GM23338 (cell line): ENCODE measurements around the gene AFTPH. TPM values are rescaled to one million over a fixed set of nuclear protein-coding genes. Genes with fewer than 3 reads are reported as not detected.

Source experiments
- ATAC-seq: fragments of 200-7000 bp; cut with Tn5 transposase; 3 replicates; pipeline ENCODE4 v1.9.1; 2020
- DNase-seq: peaks from one replicate; pipeline ENCODE4 v3.0.0-alpha.2; 2015; ENCODE audit warnings: low spot score
- H2AFZ ChIP-seq: fragments of 200-600 bp; sonication (generic); 2 replicates; pipeline ENCODE4 v1.8.0; 2016; ENCODE audit warnings: antibody characterized with exemption, mild to moderate bottlenecking, moderate library complexity
- H3F3A ChIP-seq: fragments of 200-600 bp; sonication (generic); replicated peaks from 2 replicates; pipeline ENCODE4 v1.8.0; 2017; ENCODE audit warnings: antibody characterized with exemption, mixed run types, low read depth
- H3K27ac ChIP-seq: fragments of 200-600 bp; sonication (generic); 2 replicates; pipeline ENCODE4 v1.6.1; 2016; ENCODE audit warnings: low read depth
- H3K27me3 ChIP-seq: fragments of 200-600 bp; sonication (generic); 2 replicates; pipeline ENCODE4 v1.8.0; 2016; ENCODE audit warnings: mild to moderate bottlenecking, mixed run types, moderate library complexity; ENCODE audit not compliant: insufficient read depth
- H3K36me3 ChIP-seq: fragments of 200-600 bp; sonication (generic); 2 replicates; pipeline ENCODE4 v1.8.0; 2016; ENCODE audit warnings: mild to moderate bottlenecking; ENCODE audit not compliant: insufficient read depth
- H3K4me1 ChIP-seq: fragments of 200-600 bp; sonication (generic); 2 replicates; pipeline ENCODE4 v1.8.0; 2016; ENCODE audit warnings: mild to moderate bottlenecking, moderate library complexity; ENCODE audit not compliant: insufficient read depth
- H3K4me2 ChIP-seq: fragments of 200-600 bp; sonication (generic); 2 replicates; pipeline ENCODE4 v1.7.1; 2017; ENCODE audit warnings: mixed run types
- H3K4me3 ChIP-seq: fragments of 200-600 bp; sonication (generic); 2 replicates; pipeline ENCODE4 v1.6.1; 2016; ENCODE audit warnings: mixed run types
- H3K79me2 ChIP-seq: fragments of 200-600 bp; sonication (generic); replicated peaks from 2 replicates; pipeline ENCODE4 v1.8.0; 2017; ENCODE audit warnings: mild to moderate bottlenecking; ENCODE audit not compliant: insufficient read depth
- H3K9me2 ChIP-seq: fragments of 200-600 bp; sonication (generic); 2 replicates; pipeline ENCODE4 v1.8.0; 2017; ENCODE audit not compliant: insufficient read depth
- H4K20me1 ChIP-seq: fragments of 200-600 bp; sonication (generic); replicated peaks from 2 replicates; pipeline ENCODE4 v1.8.0; 2017; ENCODE audit warnings: mild to moderate bottlenecking; ENCODE audit not compliant: insufficient read depth
- H3K27ac Mint-ChIP-seq: 2 replicates; pipeline ENCODE4 v1.8.0; 2020; ENCODE audit warnings: inconsistent platforms, mild to moderate bottlenecking, moderate library complexity, mixed read lengths
- H3K27me3 Mint-ChIP-seq: 3 replicates; pipeline ENCODE4 v1.8.0; 2022; ENCODE audit warnings: low read depth, mild to moderate bottlenecking, moderate library complexity, mixed read lengths, inconsistent platforms; ENCODE audit not compliant: insufficient read depth, poor library complexity
- H3K36me3 Mint-ChIP-seq: 3 replicates; pipeline ENCODE4 v1.8.0; 2021; ENCODE audit warnings: low read depth, mild to moderate bottlenecking, inconsistent platforms, moderate library complexity, mixed read lengths
- H3K4me1 Mint-ChIP-seq: 3 replicates; pipeline ENCODE4 v1.8.0; 2020; ENCODE audit warnings: mild to moderate bottlenecking, inconsistent platforms, mixed read lengths
- H3K4me3 Mint-ChIP-seq: 3 replicates; pipeline ENCODE4 v1.8.0; 2021; ENCODE audit warnings: moderate library complexity, mild to moderate bottlenecking, inconsistent platforms, mixed read lengths
- H3K9me3 Mint-ChIP-seq: 3 replicates; pipeline ENCODE4 v1.8.0; 2020; ENCODE audit warnings: moderate library complexity, mild to moderate bottlenecking, inconsistent platforms, mixed read lengths
- CREB1 ChIP-seq: fragments of 250-450 bp; sonication (Bioruptor Pico); IDR thresholded peaks from 2 replicates; pipeline ENCODE4 v1.5.0; 2020; ENCODE audit warnings: low read depth, mild to moderate bottlenecking, moderate library complexity
- EZH2 ChIP-seq: fragments of 200-600 bp; sonication (generic); IDR thresholded peaks from one replicate; pipeline ENCODE4 v1.8.0; 2017; ENCODE audit warnings: antibody characterized with exemption, mild to moderate bottlenecking, low read depth; ENCODE audit not compliant: unreplicated experiment
- EZH2phosphoT487 ChIP-seq: fragments of 200-600 bp; sonication (generic); IDR thresholded peaks from one replicate; pipeline ENCODE4 v1.8.1; 2018; ENCODE audit warnings: antibody characterized with exemption; ENCODE audit not compliant: unreplicated experiment
- POLR2AphosphoS5 ChIP-seq: IDR thresholded peaks from 2 replicates; pipeline ENCODE4 v1.6.1; 2016; ENCODE audit warnings: antibody characterized with exemption, low read depth
- REST ChIP-seq: IDR thresholded peaks from one replicate; pipeline ENCODE4 v1.6.1; 2018; ENCODE audit warnings: antibody characterized with exemption; ENCODE audit not compliant: unreplicated experiment
- ZNF331 ChIP-seq: fragments of 250-450 bp; sonication (Bioruptor Pico); IDR thresholded peaks from 2 replicates; pipeline ENCODE4 v1.5.0; 2020; ENCODE audit warnings: low read depth, mild to moderate bottlenecking, moderate library complexity
- polyA plus RNA-seq: library from polyadenylated mRNA; unstranded; fragments of >200 nt; fragmentation: Nextera tagmentation; extraction: Ambion mirVana; gene quantifications from 2 replicates; pipeline ENCODE4 v1.2.1, GENCODE V29; 2016
- total RNA-seq: library from RNA; depleted of rRNA; stranded (reverse); fragments of >200 nt; shearing (Covaris generic); gene quantifications from 2 replicates; pipeline ENCODE4 v1.2.3, GENCODE V29; 2014

The AFTPH gene
- total and polyA plus RNA-seq, 2 experiments from 2014 or later, result 14.9 to 20.6 TPM

GRCh38 chr2:64567473-64567872 is 43.3 kb downstream of the AFTPH start:
- peaks cover 11% of the 10 kb centered on the region for H3K4me1 Mint-ChIP-seq
- no peak for DNase-seq

GRCh38 chr2:64568836-64569235 is 44.7 kb downstream of the AFTPH start:
- Histone ChIP-seq H2AFZ (no peak overlapping the region), H3K36me3 (no peaks in the 10 kb centered on the region), H3K27ac (no peak overlapping the region), H3K9me2 (no peaks in the 10 kb centered on the region), H3K27me3 (no peaks in the 10 kb centered on the region), H3K4me3 (no peak overlapping the region), H4K20me1 (no peaks in the 10 kb centered on the region), H3K4me1 (no peaks in the 10 kb centered on the region), H3K4me2 (no peak overlapping the region), H3K79me2 (no peaks in the 10 kb centered on the region), H3F3A (no peaks in the 10 kb centered on the region)
- no peak overlapping the region for H3K27ac Mint-ChIP-seq
- H3K4me3 Mint-ChIP-seq, result no peak overlapping the region
- TF ChIP-seq POLR2AphosphoS5, result no peak
- H3K27me3 Mint-ChIP-seq, result peaks cover 2% of the 10 kb centered on the region
- H3K9me3 Mint-ChIP-seq, result no peaks in the 10 kb centered on the region
- peaks cover 2% of the 10 kb centered on the region; the same call in 1 of the 3 replicates for H3K36me3 Mint-ChIP-seq
- DNase-seq (peak; percentile 11), ATAC-seq (no peak)
- H3K4me1 Mint-ChIP-seq, result peaks cover 6% of the 10 kb centered on the region; the same call in 2 of the 3 replicates

More at GRCh38 chr2:64567473-64567872, 43.3 kb downstream of the AFTPH start:
- no peak overlapping the region for H3K4me2 ChIP-seq
- Mint-ChIP-seq H3K27me3 (peaks cover 2% of the 10 kb centered on the region), H3K27ac (0 out of 2 replicates have a peak overlapping the region, but pooled peaks have one; percentile 23), H3K36me3 (no peaks in the 10 kb centered on the region; the same call in 2 of the 3 replicates), H3K9me3 (no peaks in the 10 kb centered on the region), H3K4me3 (no peak overlapping the region)
- no peak overlapping the region for H3K27ac ChIP-seq
- no peaks in the 10 kb centered on the region for H3K9me2 ChIP-seq
- H3K4me1 ChIP-seq, result no peaks in the 10 kb centered on the region
- H3K36me3 ChIP-seq, result no peaks in the 10 kb centered on the region
- no peak for ATAC-seq
- H3F3A ChIP-seq, result no peaks in the 10 kb centered on the region
- no peak for TF ChIP-seq EZH2phosphoT487
- TF ChIP-seq REST, result no peak
- H4K20me1 ChIP-seq, result no peaks in the 10 kb centered on the region
- no peak overlapping the region for H3K4me3 ChIP-seq
- H3K27me3 ChIP-seq, result no peaks in the 10 kb centered on the region
- H3K79me2 ChIP-seq, result 0 out of 2 replicates have a peak, but pooled peaks cover 4% of the 10 kb centered on the region
- no peak overlapping the region for H2AFZ ChIP-seq

GRCh38 chr2:64574871-64575270 is 50.7 kb downstream of the AFTPH start:
- no peaks in the 10 kb centered on the region for H3F3A ChIP-seq
- no peaks in the 10 kb centered on the region for H3K27me3 ChIP-seq
- no peaks in the 10 kb centered on the region for H3K79me2 ChIP-seq
- TF ChIP-seq CREB1, result no peak
- no peak for TF ChIP-seq EZH2phosphoT487
- no peak for TF ChIP-seq EZH2
- no peak for TF ChIP-seq ZNF331
- Mint-ChIP-seq H3K9me3 (no peaks in the 10 kb centered on the region), H3K36me3 (peaks cover 15% of the 10 kb centered on the region; the same call in 1 of the 3 replicates), H3K27me3 (no peaks in the 10 kb centered on the region), H3K4me1 (no peaks in the 10 kb centered on the region), H3K4me3 (no peak overlapping the region), H3K27ac (no peak overlapping the region)
- H3K27ac ChIP-seq, result no peak overlapping the region
- H3K4me3 ChIP-seq, result no peak overlapping the region
- no peak overlapping the region for H2AFZ ChIP-seq
- H3K4me1 ChIP-seq, result no peaks in the 10 kb centered on the region
- H3K36me3 ChIP-seq, result no peaks in the 10 kb centered on the region
- ATAC-seq (no peak), DNase-seq (no peak)
- no peaks in the 10 kb centered on the region for H4K20me1 ChIP-seq
- no peak overlapping the region for H3K4me2 ChIP-seq
- H3K9me2 ChIP-seq, result no peaks in the 10 kb centered on the region
